ENCODE measurements around the gene NKD2. TPM values are rescaled to one million over a fixed set of nuclear protein-coding genes. Genes with fewer than 3 reads are reported as not detected.

Gene NKD2
- polyA plus RNA-seq, 2 of the 4 experiments (the other 2 are of a cell fraction) = 1.2 to 4.2 TPM

GRCh38 chr5:1005249-1005851 is 3.3 kb upstream of the NKD2 start:
- no peak for DNase-seq (ENCODE audit: low read depth in 1 of 2, low spot score in 1 of 2)
- ChIA-PET POLR2A (no interaction called here), CTCF (interaction anchor here (0.8 to 7.7 kb wide), 14 partner anchors 10 to 521 kb away, joined by 3 to 47 read pairs (median 5); no protein-coding TSS in a partner anchor)
- no peaks in the 10 kb centered on the region for H3K9me3 ChIP-seq
- H3K4me2 ChIP-seq = peak overlapping the region; percentile 85
- TF ChIP-seq RFX5 (IDR thresholded peaks at IDR 0.05) (no peak), CEBPB (IDR thresholded peaks at IDR 0.05) (no peak), RARB (CRISPR knock-in tag; IDR thresholded peaks at IDR 0.05) (no peak), NPAS2 (CRISPR knock-in tag; IDR thresholded peaks at IDR 0.05; ENCODE audit: borderline replicate concordance) (no peak), CHD4 (IDR thresholded peaks at IDR 0.05; ENCODE audit: borderline replicate concordance) (no peak), CHD2 (IDR thresholded peaks at IDR 0.05; ENCODE audit: low read length, partially characterized antibody) (no peak), RAD21 (conservative IDR thresholded peaks at IDR 0.05 in 1 of 2, IDR thresholded peaks at IDR 0.05 in 1 of 2) (no peak), BCL3 (IDR thresholded peaks at IDR 0.05) (no peak)
- TF ChIP-seq, protein P1, sequence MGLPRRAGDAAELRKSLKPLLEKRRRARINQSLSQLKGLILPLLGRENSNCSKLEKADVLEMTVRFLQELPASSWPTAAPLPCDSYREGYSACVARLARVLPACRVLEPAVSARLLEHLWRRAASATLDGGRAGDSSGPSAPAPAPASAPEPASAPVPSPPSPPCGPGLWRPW (IDR thresholded peaks at IDR 0.05) = no peak
- H3K4me3 ChIP-seq = peak overlapping the region; percentile 63
- H3K27ac ChIP-seq = peak overlapping the region; percentile 89 to 92; a peak in 5 of 6 replicates
- peaks cover 22% of the 10 kb centered on the region for H3K4me1 ChIP-seq
- FAIRE-seq = no peak
- 91% methylated on average over 19 of the region's 47 CpGs for WGBS (ENCODE audit: missing lambda C conversion rate)
- ATAC-seq = no peak

DNA sequence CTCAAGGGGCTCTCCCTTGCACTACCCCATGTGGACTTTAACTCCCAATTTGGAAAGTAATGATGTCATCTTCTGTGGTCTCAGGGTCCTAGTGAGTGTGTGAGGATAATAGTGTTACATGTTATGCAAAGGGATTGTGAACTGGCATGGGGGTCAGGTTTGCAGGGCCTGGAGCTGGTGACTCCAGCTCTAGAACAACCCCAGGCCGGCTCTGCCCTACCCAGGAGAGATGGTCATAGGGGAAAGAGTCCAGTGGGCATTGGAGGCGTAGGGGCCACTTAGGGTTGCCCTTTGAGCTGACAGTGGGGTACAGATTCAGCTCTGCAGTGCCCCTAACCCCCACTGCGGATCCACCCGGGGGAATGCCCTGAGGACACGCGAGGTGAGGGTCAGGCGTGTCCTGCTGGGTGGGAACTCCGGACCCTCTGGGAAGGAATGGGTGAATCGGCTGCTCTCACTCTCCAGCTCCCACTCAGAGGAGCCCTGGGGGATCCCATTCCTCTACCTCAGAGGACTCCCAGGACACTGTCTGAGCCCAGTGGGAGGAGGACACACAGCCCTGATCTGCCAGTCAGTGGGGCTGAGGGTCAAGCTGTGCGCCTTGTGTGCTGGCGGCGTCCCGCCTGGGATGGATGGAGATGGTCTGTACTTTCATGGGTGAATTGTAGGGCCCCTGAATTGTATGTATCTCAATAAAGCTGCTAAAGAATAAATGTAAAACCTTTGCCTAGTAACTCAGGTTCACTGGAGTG is 2.5 kb upstream of the NKD2 start:
- WGBS (ENCODE audit: missing lambda C conversion rate) = 95% methylated on average over 13 of the region's 13 CpGs
- TF ChIP-seq RARB (CRISPR knock-in tag; IDR thresholded peaks at IDR 0.05) (no peak), ZNF302 (CRISPR knock-in tag; IDR thresholded peaks at IDR 0.05) (no peak), POLR2AphosphoS2 (conservative IDR thresholded peaks at IDR 0.05; ENCODE audit: low read length) (no peak), USF2 (IDR thresholded peaks at IDR 0.05) (no peak), ELK1 (IDR thresholded peaks at IDR 0.05; ENCODE audit: low read depth, low read length) (no peak)
- no peak overlapping the region for H3K27ac ChIP-seq
- H3K9me3 ChIP-seq = no peaks in the 10 kb centered on the region
- POLR2A ChIA-PET = no interaction called here
- CTCF ChIA-PET = interaction anchor here (1.1 to 7.7 kb wide), 12 partner anchors 9 to 168 kb away, joined by 3 to 47 read pairs (median 6); no protein-coding TSS in a partner anchor
- no peak for FAIRE-seq
- no peak overlapping the region for H3K4me3 ChIP-seq
- no peak overlapping the region for H3K4me2 ChIP-seq
- no peak for DNase-seq (ENCODE audit: low read depth in 1 of 2, low spot score in 1 of 2)
- ATAC-seq = no peak
- peaks cover 28% of the 10 kb centered on the region for H3K4me1 ChIP-seq

DNA sequence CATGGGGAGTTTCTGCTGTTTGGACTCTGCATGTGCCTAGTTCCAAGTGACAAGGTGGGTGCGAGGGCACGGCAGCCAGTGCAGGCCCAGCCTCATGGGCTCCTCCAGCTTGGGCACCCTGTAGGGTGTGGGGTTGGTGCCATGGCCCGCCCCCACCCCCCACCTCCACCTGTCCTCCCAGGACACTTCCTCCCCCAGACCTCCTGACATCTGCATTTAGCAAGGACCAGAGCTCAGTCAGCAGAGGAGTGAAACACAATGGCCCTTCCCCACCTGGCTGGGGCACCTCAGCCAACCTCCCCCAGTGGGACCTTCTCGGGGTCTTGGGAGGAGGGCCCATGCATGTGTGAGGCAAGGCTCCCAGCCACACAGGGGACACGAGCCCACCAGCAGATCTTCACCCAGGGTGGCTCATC is 1.9 kb upstream of the NKD2 start:
- no peak for FAIRE-seq
- DNase-seq (ENCODE audit: low read depth in 1 of 2, low spot score in 1 of 2) = no peak
- Histone ChIP-seq H3K4me2 (no peak overlapping the region), H3K9me3 (no peaks in the 10 kb centered on the region), H3K4me1 (peaks cover 28% of the 10 kb centered on the region), H3K27ac (no peak overlapping the region), H3K4me3 (no peak overlapping the region)
- TF ChIP-seq JUN (IDR thresholded peaks at IDR 0.05) = no peak
- TF ChIP-seq SREBF2 (IDR thresholded peaks at IDR 0.05) = no peak
- CTCF ChIA-PET = interaction anchor here (1.0 to 7.7 kb wide), 11 partner anchors 8 to 168 kb away, joined by 3 to 82 read pairs (median 11); no protein-coding TSS in a partner anchor
- WGBS (ENCODE audit: missing lambda C conversion rate) = 83% methylated on average over 4 of the region's 5 CpGs
- ATAC-seq = no peak
- POLR2A ChIA-PET = no interaction called here

Data from A549 (cell line).